Spleen (tissue), 11 donors: ENCODE data around the gene RNH1. TPM values are rescaled to one million over a fixed set of nuclear protein-coding genes. Genes with fewer than 3 reads are reported as not detected.

Experiments used
- DNase-seq: peaks from one replicate; pipeline ENCODE4 v3.0.0-alpha.2; 2020
- H3K27ac ChIP-seq, 8 donors: fragments of 200-600 bp; sonication (generic) in 7 of 8; 1 replicate in 4 of 8; 2 replicates in 4 of 8; pipeline versions ENCODE4 v1.5.0 to v1.8.0; 2016 to 2021; ENCODE audit warnings: inconsistent platforms in 4 of 8, mild to moderate bottlenecking in 4 of 8, moderate library complexity in 1 of 8
- H3K27me3 ChIP-seq, 7 donors: fragments of 200-600 bp; sonication (generic) in 6 of 7; replicated peaks in 1 of 7; 1 replicate in 4 of 7; 2 replicates in 3 of 7; pipeline versions ENCODE4 v1.5.0 to v1.8.0; 2016 to 2021; ENCODE audit warnings: inconsistent platforms in 3 of 7, mild to moderate bottlenecking in 1 of 7
- H3K36me3 ChIP-seq, 6 donors: fragments of 200-600 bp; sonication (generic) in 5 of 6; 1 replicate in 4 of 6; 2 replicates in 2 of 6; pipeline versions ENCODE4 v1.5.0 to v1.8.0; 2016 to 2021; ENCODE audit warnings: inconsistent platforms in 2 of 6
- H3K4me1 ChIP-seq, 6 donors: fragments of 200-600 bp; sonication (generic) in 5 of 6; 1 replicate in 3 of 6; 2 replicates in 3 of 6; pipeline versions ENCODE4 v1.5.0 to v1.8.0; 2016 to 2021; ENCODE audit warnings: inconsistent platforms in 3 of 6
- H3K4me3 ChIP-seq, 8 donors: fragments of 200-600 bp; sonication (generic) in 7 of 8; 1 replicate in 4 of 8; 2 replicates in 4 of 8; pipeline versions ENCODE4 v1.5.0 to v1.8.0; 2016 to 2021; ENCODE audit warnings: inconsistent platforms in 4 of 8, mild to moderate bottlenecking in 4 of 8, moderate library complexity in 2 of 8
- H3K9me3 ChIP-seq, 8 donors: fragments of 200-600 bp; sonication (generic) in 7 of 8; 1 replicate in 4 of 8; 2 replicates in 4 of 8; pipeline versions ENCODE4 v1.5.0 to v1.8.0; 2016 to 2021; ENCODE audit warnings: inconsistent platforms in 4 of 8
- POLR2A ChIP-seq, 3 donors: fragments of 450-650 bp; IDR thresholded peaks; one replicate each; pipeline ENCODE4 v1.5.1; 2017; ENCODE audit warnings: antibody characterized with exemption in 3 of 3, mild to moderate bottlenecking in 1 of 3
- POLR2AphosphoS5 ChIP-seq, 3 donors: sonication (generic); formaldehyde crosslinking; IDR thresholded peaks; one replicate each; pipeline ENCODE4 v1.5.1; 2017; ENCODE audit warnings: antibody characterized with exemption in 3 of 3
- WGBS, 5 donors: extraction: QIAGEN DNeasy Blood & Tissue Kit in 3 of 5; methylation state at CpG; one replicate each; pipeline versions ENCODE4 v1.1.5 to v1.1.7; 2013 to 2018; 5-methylcytosine and 5-hydroxymethylcytosine counted together
- intact Hi-C: fragments of 100-400 bp; cut with DNase I; formaldehyde crosslinking; loops from one replicate; pipeline ENCODE4 v1.15.0; 2023; ENCODE audit warnings: low total_unique reads
- polyA plus RNA-seq, 3 donors: library from polyadenylated mRNA; stranded (reverse); fragments of 200-250 nt; gene quantifications; one replicate each; pipeline ENCODE4 v1.2.1, GENCODE V29; 2013
- total RNA-seq, 7 donors: library from RNA; depleted of rRNA in 3 of 7; stranded (reverse); fragments of >200 nt in 3 of 7; fragmentation: NEBNext Ultra II Directional in 4 of 7; extraction: Animal tissue kit (Norgen Biotek cat#: 25700) in 4 of 7; gene quantifications; one replicate each; pipeline versions ENCODE4 v1.1.0 to v1.2.1, GENCODE V29; 2016 to 2021
- TF ChIP-seq, protein P1 (sequence below), 11 experiments: fragments of 200-600 bp in 7 of 11; fragments of 450-650 bp in 4 of 11; sonication (generic) in 4 of 11; IDR thresholded peaks in 8 of 11; conservative IDR thresholded peaks in 3 of 11; 1 replicate in 7 of 11; 2 replicates in 4 of 11; pipeline versions ENCODE4 v1.4.0 to v1.8.0; 2016 to 2021; ENCODE audit warnings: antibody characterized with exemption in 11 of 11, inconsistent platforms in 4 of 11, mild to moderate bottlenecking in 1 of 11
- donor health status: healthy with polysubstance abuse.
- donor health status: DM: no; HTN: no; CAD: no; lungs with moderate emphysema.
- donor health status: DM: no; HTN: no; CAD: no.
- donor health status: Bipolar disorder and iron deficiency.
- donor health status: healthy.
- donor health status: DM: no; HTN: no; CAD: no.
- donor health status: DM: yes; HTN: yes; CAD: no.

The RNH1 gene
- total and polyA plus RNA-seq, 10 donors, result 72.8 to 159 (median 145) TPM

GRCh38 chr11:461626-462025 is 45.4 kb downstream of the RNH1 start:
- Histone ChIP-seq H3K36me3 (peaks cover 0 to 54% (median 8%) of the 10 kb centered on the region in 6 donors), H3K4me1 (peaks cover 5 to 22% (median 12%) of the 10 kb centered on the region in 6 donors), H3K27me3 (no peaks in the 10 kb centered on the region), H3K27ac (no peak overlapping the region), H3K9me3 (no peaks in the 10 kb centered on the region), H3K4me3 (no peak overlapping the region)
- DNase-seq, result no peak
- intact Hi-C loops, result no loop called here
- WGBS, 5 donors, result 87 to 99% (median 94%) methylated on average over 8 to 9 of the region's 9 CpGs
- TF ChIP-seq POLR2AphosphoS5 (IDR thresholded peaks at IDR 0.05) (no peak), POLR2A (IDR thresholded peaks at IDR 0.05) (no peak)
- TF ChIP-seq, protein P1, sequence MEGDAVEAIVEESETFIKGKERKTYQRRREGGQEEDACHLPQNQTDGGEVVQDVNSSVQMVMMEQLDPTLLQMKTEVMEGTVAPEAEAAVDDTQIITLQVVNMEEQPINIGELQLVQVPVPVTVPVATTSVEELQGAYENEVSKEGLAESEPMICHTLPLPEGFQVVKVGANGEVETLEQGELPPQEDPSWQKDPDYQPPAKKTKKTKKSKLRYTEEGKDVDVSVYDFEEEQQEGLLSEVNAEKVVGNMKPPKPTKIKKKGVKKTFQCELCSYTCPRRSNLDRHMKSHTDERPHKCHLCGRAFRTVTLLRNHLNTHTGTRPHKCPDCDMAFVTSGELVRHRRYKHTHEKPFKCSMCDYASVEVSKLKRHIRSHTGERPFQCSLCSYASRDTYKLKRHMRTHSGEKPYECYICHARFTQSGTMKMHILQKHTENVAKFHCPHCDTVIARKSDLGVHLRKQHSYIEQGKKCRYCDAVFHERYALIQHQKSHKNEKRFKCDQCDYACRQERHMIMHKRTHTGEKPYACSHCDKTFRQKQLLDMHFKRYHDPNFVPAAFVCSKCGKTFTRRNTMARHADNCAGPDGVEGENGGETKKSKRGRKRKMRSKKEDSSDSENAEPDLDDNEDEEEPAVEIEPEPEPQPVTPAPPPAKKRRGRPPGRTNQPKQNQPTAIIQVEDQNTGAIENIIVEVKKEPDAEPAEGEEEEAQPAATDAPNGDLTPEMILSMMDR (IDR thresholded peaks at IDR 0.05 in 8 of 11, conservative IDR thresholded peaks at IDR 0.05 in 3 of 11), result no peak

GRCh38 chr11:460331-461199 is 46.5 kb downstream of the RNH1 start:
- intact Hi-C loops, result no loop called here
- Histone ChIP-seq H3K4me3 (no peak overlapping the region), H3K27me3 (no peaks in the 10 kb centered on the region), H3K27ac (no peak overlapping the region), H3K36me3 (peaks cover 0 to 56% (median 8%) of the 10 kb centered on the region in 6 donors), H3K4me1 (peaks cover 8 to 24% (median 20%) of the 10 kb centered on the region in 6 donors), H3K9me3 (no peaks in the 10 kb centered on the region)
- TF ChIP-seq, protein P1 (IDR thresholded peaks at IDR 0.05 in 8 of 11, conservative IDR thresholded peaks at IDR 0.05 in 3 of 11), result no peak
- TF ChIP-seq POLR2A (IDR thresholded peaks at IDR 0.05) (no peak), POLR2AphosphoS5 (IDR thresholded peaks at IDR 0.05) (peak in 2 of 3 donors; percentile 15 to 22)
- DNase-seq, result peak; percentile 71
- WGBS, 5 donors, result 86 to 97% (median 92%) methylated on average over 18 to 41 of the region's 41 CpGs

DNA sequence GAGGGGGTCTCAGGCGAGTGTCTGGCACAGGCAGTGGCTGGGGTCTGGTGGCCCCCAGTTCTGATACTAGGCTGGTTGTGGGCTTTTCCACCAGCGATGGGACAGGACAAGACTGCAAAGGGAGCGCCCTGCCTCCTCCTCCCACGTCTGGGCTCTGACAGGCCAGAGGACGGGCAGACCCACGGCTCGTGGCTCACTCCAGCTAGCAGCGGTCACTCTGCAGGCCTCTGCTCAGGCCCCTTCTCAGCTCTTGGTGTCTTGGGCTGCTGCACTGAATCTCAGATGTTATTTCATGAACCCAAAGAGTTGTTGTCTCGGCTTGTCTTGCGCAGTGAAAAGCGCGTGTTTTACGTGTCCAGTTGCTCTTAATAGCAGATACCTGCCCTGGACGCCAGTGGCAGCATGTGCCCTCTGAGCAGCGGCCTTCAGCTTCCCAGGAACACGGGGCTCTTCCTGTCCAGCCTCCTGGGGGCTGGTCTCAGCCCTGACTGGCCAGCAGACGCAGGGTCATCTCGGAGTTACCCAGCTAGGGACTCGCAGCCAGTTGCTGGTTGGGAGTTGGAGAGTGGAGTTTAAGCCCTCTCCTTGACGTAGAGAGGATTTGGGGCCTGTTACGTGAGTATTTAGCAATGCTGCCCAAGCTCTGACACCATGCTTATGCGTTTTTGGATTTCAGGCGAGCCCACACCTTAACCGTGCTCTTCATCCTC is 47.4 kb downstream of the RNH1 start:
- H3K4me1 ChIP-seq, result peaks cover 8 to 33% (median 22%) of the 10 kb centered on the region in 6 donors
- no peak overlapping the region for H3K4me3 ChIP-seq
- H3K9me3 ChIP-seq, result no peaks in the 10 kb centered on the region
- DNase-seq, result no peak
- intact Hi-C loops, result no loop called here
- peaks cover 0 to 52% (median 8%) of the 10 kb centered on the region in 6 donors for H3K36me3 ChIP-seq
- no peak overlapping the region for H3K27ac ChIP-seq
- H3K27me3 ChIP-seq, result no peaks in the 10 kb centered on the region
- whole genome bisulfite sequencing, 5 donors, result 92 to 94% (median 94%) methylated on average over 16 to 24 of the region's 24 CpGs
- TF ChIP-seq, protein P1 (IDR thresholded peaks at IDR 0.05 in 8 of 11, conservative IDR thresholded peaks at IDR 0.05 in 3 of 11), result no peak
- TF ChIP-seq POLR2AphosphoS5 (IDR thresholded peaks at IDR 0.05) (no peak), POLR2A (IDR thresholded peaks at IDR 0.05) (no peak)
